ENCODE results near the gene IRAK4. TPM values are rescaled to one million over a fixed set of nuclear protein-coding genes. Genes with fewer than 3 reads are reported as not detected.
A peak's percentile ranks its signal among the peaks of the same experiment; 100 is the strongest.

The IRAK4 gene
- total RNA-seq, 2 experiments from 2014 or later = 17.3 to 28.9 TPM

- Histone ChIP-seq H3K9me3 (ENCODE audit: low read length) (no peaks in the 10 kb centered on the region), H3K27ac (ENCODE audit: low read depth, low read length, poor library complexity, severe bottlenecking) (peak within 1 kb of the TSS; percentile 90), H3K4me2 (ENCODE audit: low read length) (peak within 1 kb of the TSS; percentile 95), H3K4me3 (ENCODE audit: low read depth, low read length, poor library complexity, severe bottlenecking) (peak within 1 kb of the TSS; percentile 92), H4K20me1 (ENCODE audit: insufficient read depth, low read length) (peaks cover 20% of the 10 kb centered on the region; the same call in 1 of the 2 replicates), H3K4me1 (ENCODE audit: insufficient read depth, low read length, poor library complexity, severe bottlenecking) (peaks cover 36% of the 10 kb centered on the region), H2AFZ (ENCODE audit: low read length) (peak within 1 kb of the TSS; percentile 92), H3K36me3 (ENCODE audit: insufficient read depth, low read length) (peaks cover 31% of the 10 kb centered on the region), H3K9me2 (ENCODE audit: insufficient read depth, low read length) (no peaks in the 10 kb centered on the region), H3K79me2 (ENCODE audit: insufficient read depth, low read depth, low read length) (peaks cover 54% of the 10 kb centered on the region)
- no peak for TF ChIP-seq EZH2phosphoT487 (IDR thresholded peaks at IDR 0.05; ENCODE audit: borderline replicate concordance, low read depth, low read length)
- TF ChIP-seq CTCF (conservative IDR thresholded peaks at IDR 0.05; ENCODE audit: low read length) = no peak
- CTCF ChIA-PET (ENCODE audit: unreplicated experiment) = interaction anchor here (0.6 to 1.1 kb wide), 2 partner anchors 34 to 41 kb away, joined by 3 read pairs; no protein-coding TSS in a partner anchor
- intact Hi-C loops (cut with micrococcal nuclease; ENCODE audit: unreplicated experiment) = loop anchor here (1.0 to 2.0 kb wide), 2 partner anchors 30 to 47 kb away; partner anchors contain the start of genes IRAK4, PUS7L and TMEM117
- peak; percentile 81 for DNase-seq (ENCODE audit: low spot score)
- no TSS peak for BruUV-seq (replicated peaks)
- POLR2A ChIA-PET = interaction anchor here (0.5 to 4.5 kb wide), 15 partner anchors 9 to 1627 kb away, joined by 3 to 42 read pairs (median 4); partner anchors contain the start of genes IRAK4, PUS7L and TMEM117
These were observed 47.3 kb downstream of the IRAK4 start, which contains the start of gene TWF1 for GRCh38 chr12:43805860-43806736. TWF1 (minus strand) TSS chr12:43806317; CDS start chr12:43806245, 72 bp downstream.

DNA sequence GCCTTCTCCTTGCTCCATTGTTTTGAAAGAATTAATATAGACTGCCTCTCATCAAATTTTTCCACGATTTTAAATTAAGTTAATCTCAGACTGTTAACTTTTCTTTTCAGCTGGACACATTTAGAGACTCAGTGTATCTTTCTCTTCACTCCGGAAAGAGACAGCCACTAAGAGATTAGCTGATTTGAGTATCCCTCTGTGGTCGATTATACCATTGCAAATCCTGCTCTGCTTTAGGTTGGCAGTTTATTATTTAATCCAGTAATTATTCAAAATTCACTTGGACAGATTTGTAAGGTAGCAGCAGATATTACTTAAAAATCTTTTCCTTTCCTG is 48.0 kb downstream of the IRAK4 start:
- CTCF ChIA-PET (ENCODE audit: unreplicated experiment) = no interaction called here

More for the DNA sequence above, 48.0 kb downstream of the IRAK4 start:
- peaks cover 36% of the 10 kb centered on the region for H3K4me1 ChIP-seq (ENCODE audit: insufficient read depth, low read length, poor library complexity, severe bottlenecking)
- intact Hi-C loops (cut with micrococcal nuclease; ENCODE audit: unreplicated experiment) = loop anchor here (1.0 kb wide), 1 partner anchor 30 kb away; the partner anchor contains the start of gene TMEM117
- H3K27ac ChIP-seq (ENCODE audit: low read depth, low read length, poor library complexity, severe bottlenecking) = peak overlapping the region; percentile 90
- peaks cover 50% of the 10 kb centered on the region for H3K79me2 ChIP-seq (ENCODE audit: insufficient read depth, low read depth, low read length)
- peak overlapping the region; percentile 92 for H2AFZ ChIP-seq (ENCODE audit: low read length)
- BruUV-seq (replicated peaks) = TSS peak; percentile 94
- H4K20me1 ChIP-seq (ENCODE audit: insufficient read depth, low read length) = peaks cover 20% of the 10 kb centered on the region; the same call in 1 of the 2 replicates
- no peaks in the 10 kb centered on the region for H3K9me2 ChIP-seq (ENCODE audit: insufficient read depth, low read length)
- peak overlapping the region; percentile 95 for H3K4me2 ChIP-seq (ENCODE audit: low read length)
- DNase-seq (ENCODE audit: low spot score) = peak; percentile 29
- H3K9me3 ChIP-seq (ENCODE audit: low read length) = no peaks in the 10 kb centered on the region
- TF ChIP-seq CTCF (conservative IDR thresholded peaks at IDR 0.05; ENCODE audit: low read length) = no peak
- TF ChIP-seq EZH2phosphoT487 (IDR thresholded peaks at IDR 0.05; ENCODE audit: borderline replicate concordance, low read depth, low read length) = no peak
- POLR2A ChIA-PET = interaction anchor here (0.5 to 4.5 kb wide), 13 partner anchors 9 to 1627 kb away, joined by 3 to 42 read pairs (median 4); partner anchors contain the start of genes IRAK4, PUS7L and TMEM117
- peak overlapping the region; percentile 92 for H3K4me3 ChIP-seq (ENCODE audit: low read depth, low read length, poor library complexity, severe bottlenecking)
- peaks cover 25% of the 10 kb centered on the region for H3K36me3 ChIP-seq (ENCODE audit: insufficient read depth, low read length)

Measured in OCI-LY7 (cell line).